GM12864 (cell line): ENCODE data around the gene PPP1R14C.

Experiments used
- DNase-seq: peaks from one replicate; pipeline ENCODE4 v3.0.0-alpha.2; 2011; ENCODE audit warnings: low read depth
- H3K4me3 ChIP-seq: 2 replicates; pipeline ENCODE4 v1.5.1; 2011; ENCODE audit warnings: mild to moderate bottlenecking, low read depth, low read length, control low read depth
- CTCF ChIP-seq: IDR thresholded peaks from 2 replicates; pipeline ENCODE4 v1.5.1; 2011; ENCODE audit warnings: low read depth, mild to moderate bottlenecking, moderate library complexity, low read length, control low read depth, inconsistent platforms; ENCODE audit errors: missing control alignments

PPP1R14C gene

GRCh38 chr6:150152891-150153876 is 10.3 kb downstream of the PPP1R14C start:
- no peak overlapping the region for H3K4me3 ChIP-seq
- TF ChIP-seq CTCF = no peak
- no peak for DNase-seq

GRCh38 chr6:150153905-150154492 is 11.2 kb downstream of the PPP1R14C start:
- no peak for DNase-seq
- no peak for TF ChIP-seq CTCF

GRCh38 chr6:150156460-150156859 is 13.6 kb downstream of the PPP1R14C start:
- TF ChIP-seq CTCF = no peak
- H3K4me3 ChIP-seq = no peak overlapping the region
- no peak for DNase-seq

More at GRCh38 chr6:150153905-150154492, 11.2 kb downstream of the PPP1R14C start:
- no peak overlapping the region for H3K4me3 ChIP-seq

- H3K4me3 ChIP-seq = no peak overlapping the region
- DNase-seq = no peak
- no peak for TF ChIP-seq CTCF
Measured at GRCh38 chr6:150157081-150157480, 14.2 kb downstream of the PPP1R14C start.

GRCh38 chr6:150159757-150160156 is 16.9 kb downstream of the PPP1R14C start:
- no peak overlapping the region for H3K4me3 ChIP-seq
- no peak for DNase-seq
- no peak for TF ChIP-seq CTCF

- TF ChIP-seq CTCF = no peak
- no peak for DNase-seq
- no peak overlapping the region for H3K4me3 ChIP-seq
Measured at GRCh38 chr6:150163970-150164369, 21.1 kb downstream of the PPP1R14C start.
